Hematopoietic multipotent progenitor cell treated with erythropoietin and hydrocortisone succinate and interleukin-3 and kit ligand, for 6 days (in vitro differentiated cells): ENCODE results near the gene TSPAN2.

ENCODE experiments used
- DNase-seq: peaks from one replicate; pipeline ENCODE4 v3.0.0-alpha.2; 2015

The TSPAN2 gene

DNA sequence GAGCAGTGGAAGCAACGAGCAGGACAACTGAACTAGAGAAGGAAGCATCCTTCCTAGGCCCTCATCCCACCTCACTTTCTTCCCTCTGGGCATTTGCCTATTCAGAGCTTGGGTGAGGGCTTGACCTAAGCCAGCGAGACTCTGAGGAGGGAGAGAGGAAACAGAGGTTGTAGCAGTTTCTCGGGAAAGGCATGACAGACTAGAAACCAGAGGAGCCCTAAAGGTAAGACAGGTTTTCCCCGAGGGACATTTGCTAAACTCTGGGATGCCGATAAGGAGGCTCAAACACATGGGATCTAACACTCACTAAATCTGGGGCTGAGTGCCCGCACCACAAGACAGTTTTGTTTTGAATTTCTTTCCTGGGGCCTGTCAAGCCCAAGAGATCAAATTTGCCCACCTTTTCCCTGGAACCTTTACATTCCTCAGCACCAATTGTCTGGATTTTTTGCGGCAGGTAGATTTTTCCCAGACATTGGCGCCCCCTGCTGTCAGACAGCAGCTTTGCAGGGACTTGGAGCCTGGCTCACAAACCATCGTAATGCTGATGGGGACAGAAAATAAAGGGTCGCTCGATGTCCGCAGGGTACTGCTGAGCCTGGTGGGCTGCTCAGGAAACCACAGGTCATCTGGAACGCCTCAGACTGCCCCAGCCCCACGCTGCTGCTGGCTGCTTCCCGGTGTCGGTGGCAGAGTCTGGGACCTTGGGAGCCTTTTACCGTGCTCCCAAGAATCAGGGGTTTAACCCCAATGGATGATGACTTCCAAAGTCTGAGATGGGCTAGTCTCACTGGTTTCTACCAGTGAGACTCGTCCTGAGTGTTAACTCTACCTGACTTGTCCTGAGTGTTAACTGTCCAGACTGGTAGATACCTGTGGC lies 23.4 kb upstream of the TSPAN2 start:
- peak; percentile 52 for DNase-seq

GRCh38 chr1:115107516-115108260 lies 18.4 kb upstream of the TSPAN2 start:
- DNase-seq = peak; percentile 77

GRCh38 chr1:115105831-115106230 lies 16.5 kb upstream of the TSPAN2 start:
- peak; percentile 39 for DNase-seq

GRCh38 chr1:115099693-115100050 lies 10.4 kb upstream of the TSPAN2 start:
- no peak for DNase-seq

DNA sequence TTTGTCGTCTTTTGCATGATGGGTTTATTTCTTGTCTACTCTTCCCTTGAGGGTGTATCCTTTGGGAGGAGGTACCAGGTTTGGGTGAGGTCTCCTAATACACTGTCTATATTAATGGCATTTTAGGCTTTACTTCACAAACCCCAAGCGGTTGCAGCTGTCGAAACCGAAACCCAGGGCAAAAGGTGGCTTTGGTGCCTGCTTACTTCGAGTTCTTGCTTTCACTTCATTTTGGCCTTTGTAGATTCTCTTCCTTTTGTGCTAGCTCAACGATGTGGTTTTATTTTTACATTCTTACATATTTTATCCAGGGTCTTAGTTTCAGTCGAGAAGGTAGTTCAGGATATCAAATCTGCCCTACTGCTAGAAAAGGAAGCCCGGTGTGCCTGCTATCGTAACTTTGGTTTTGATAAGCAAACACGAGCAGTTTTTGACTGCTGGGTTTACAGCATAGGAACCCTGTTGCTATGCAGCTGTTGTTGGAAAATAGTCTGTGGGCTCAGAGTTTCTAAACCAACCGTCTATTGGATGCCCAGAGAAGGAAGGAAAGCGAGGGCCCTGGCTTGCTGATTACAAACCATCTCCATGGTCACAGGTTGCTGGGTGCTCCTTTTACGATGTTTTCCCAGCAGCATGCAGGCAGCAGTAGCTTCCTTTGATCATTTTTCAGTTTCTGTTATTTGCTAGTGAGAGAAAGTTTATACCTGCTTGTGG lies 9.8 kb upstream of the TSPAN2 start:
- peak; percentile 89 for DNase-seq

DNA sequence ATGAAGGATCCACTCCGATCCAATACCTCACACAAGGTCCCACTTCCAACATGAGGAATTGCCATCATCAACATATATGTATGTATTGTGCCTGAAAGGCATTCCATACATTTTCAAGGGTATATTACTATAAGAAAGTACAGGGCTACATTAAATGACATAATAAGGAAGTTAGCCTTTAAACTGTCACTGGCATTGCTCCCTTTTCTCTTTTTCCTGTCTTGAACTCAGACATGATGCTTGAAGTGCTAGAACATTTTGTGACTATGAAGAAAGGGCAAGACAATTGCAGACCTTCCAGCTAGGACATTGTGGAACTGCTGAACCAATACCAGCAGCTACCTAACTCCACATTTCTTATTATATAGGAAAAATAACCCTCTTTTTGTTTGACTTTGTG lies 2.9 kb upstream of the TSPAN2 start:
- peak; percentile 23 for DNase-seq

GRCh38 chr1:115091572-115091971 lies 2.3 kb upstream of the TSPAN2 start:
- DNase-seq = peak; percentile 46

GRCh38 chr1:115090956-115091355 lies 1.7 kb upstream of the TSPAN2 start:
- no peak for DNase-seq

DNA sequence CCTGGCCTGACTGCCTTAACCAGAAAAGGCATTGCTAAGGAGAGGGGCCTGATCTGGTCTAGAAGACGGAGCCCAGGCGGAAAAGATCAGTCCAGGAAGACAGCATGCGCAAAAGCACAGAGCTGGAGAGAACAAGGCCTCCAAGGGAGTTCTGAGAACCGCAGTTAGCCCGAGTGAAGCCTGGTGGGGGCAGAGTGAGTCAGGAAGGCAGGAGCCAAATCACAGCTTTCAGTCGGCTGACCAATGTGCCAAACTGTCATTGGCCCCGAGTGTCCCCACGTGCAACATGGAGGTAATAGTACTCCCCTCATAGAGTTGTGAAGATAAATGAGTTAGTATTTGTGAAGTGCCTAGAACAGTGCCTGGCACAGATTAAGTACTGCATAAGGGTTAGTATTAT lies 1.2 kb upstream of the TSPAN2 start:
- no peak for DNase-seq

DNA sequence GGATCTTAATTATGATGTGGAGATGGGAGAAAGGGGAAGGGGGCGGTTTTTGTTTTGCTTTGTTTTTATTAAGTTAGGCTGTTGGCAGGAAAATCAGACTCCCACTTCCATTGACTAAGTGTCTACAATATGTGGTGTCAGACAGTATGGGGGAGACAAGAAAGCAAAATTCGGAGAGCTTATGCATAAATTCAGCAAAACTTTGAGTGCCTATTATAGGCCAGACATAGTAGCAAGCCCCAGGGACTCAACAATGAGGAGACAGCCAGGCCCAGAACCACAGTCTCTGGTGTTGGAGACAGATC lies 835 bp upstream of the TSPAN2 start:
- DNase-seq = no peak

DNA sequence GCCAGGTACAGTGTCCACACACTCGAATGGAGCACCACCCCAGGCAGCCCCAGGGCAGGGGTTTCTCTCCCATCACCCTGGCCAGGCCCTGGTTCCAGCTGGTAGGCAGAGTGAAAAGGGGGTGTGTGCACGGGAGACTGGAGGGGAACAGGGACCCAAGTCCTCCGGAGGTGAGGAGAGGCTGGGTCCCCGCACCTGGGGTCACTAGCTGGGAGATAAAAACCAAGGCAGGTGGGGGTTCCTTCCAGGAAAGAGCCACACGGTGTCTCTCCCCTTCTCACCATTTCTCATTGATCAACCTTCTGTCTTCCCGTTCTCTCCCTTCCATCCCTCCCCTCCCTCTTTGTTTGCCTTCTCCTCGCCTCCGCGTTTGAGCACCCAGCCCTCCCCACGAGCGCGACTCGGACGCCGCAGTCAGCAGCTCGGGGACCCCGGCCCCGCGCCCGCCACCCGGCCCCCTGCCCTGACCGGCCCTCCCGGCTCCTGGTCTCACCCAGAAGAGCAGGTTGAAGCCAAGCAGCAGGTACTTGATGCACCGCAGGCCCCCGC lies 358 bp downstream of the TSPAN2 start:
- DNase-seq = no peak

GRCh38 chr1:115088115-115088778 lies 1.1 kb downstream of the TSPAN2 start:
- no peak for DNase-seq

- no peak for DNase-seq
These were observed 3.0 kb downstream of the TSPAN2 start for GRCh38 chr1:115086176-115086830.

DNA sequence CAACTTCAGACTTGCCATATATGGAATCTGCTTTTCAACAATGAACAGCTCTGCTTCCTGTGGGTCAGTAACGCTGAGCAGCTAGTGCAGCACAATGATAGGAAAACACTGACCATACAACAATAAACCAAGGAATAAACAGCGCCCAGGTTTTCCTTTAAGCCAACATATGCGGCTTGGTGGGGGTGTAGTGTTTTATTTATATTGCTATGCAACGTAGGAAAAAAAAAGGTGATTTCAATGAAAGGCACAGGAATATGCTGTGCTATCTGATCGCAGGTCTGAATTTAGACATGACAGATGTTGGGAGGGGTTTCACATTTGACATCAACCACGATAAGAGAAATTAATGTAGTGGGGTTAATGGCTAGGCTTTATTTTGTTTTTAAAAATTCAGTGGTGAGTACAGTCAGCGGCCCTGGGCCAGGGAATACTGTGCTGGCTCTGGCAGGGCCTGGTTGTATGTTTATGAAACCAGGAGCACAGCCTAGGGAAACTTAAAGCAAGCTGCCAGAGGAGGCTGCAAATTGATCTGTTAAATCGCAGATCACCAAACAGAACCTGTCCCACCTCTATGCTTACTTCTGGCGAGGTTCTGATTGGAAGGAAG lies 4.3 kb downstream of the TSPAN2 start:
- peak; percentile 18 for DNase-seq

DNA sequence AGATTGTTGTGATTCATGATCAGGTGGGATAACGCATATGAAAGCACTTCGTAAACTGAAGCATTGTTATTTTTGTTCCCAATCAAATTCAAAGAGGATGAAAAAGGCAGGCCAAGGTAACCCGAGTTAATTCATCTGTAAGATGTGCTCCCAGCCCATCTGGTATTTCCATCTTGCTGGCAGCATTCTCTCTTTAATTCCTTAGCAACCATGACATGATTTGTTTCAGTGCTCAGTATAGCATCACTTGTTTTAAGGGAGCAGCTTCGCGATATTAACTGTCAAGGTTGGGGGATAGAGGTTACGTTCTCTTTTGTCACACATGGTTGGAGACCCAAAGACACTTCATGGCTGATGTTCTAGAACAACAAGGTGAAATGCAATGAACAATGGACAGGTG lies 6.4 kb downstream of the TSPAN2 start:
- no peak for DNase-seq

GRCh38 chr1:115078708-115079107 lies 10.6 kb downstream of the TSPAN2 start:
- DNase-seq = no peak

- no peak for DNase-seq
These were observed 11.3 kb downstream of the TSPAN2 start for GRCh38 chr1:115077984-115078330.

DNA sequence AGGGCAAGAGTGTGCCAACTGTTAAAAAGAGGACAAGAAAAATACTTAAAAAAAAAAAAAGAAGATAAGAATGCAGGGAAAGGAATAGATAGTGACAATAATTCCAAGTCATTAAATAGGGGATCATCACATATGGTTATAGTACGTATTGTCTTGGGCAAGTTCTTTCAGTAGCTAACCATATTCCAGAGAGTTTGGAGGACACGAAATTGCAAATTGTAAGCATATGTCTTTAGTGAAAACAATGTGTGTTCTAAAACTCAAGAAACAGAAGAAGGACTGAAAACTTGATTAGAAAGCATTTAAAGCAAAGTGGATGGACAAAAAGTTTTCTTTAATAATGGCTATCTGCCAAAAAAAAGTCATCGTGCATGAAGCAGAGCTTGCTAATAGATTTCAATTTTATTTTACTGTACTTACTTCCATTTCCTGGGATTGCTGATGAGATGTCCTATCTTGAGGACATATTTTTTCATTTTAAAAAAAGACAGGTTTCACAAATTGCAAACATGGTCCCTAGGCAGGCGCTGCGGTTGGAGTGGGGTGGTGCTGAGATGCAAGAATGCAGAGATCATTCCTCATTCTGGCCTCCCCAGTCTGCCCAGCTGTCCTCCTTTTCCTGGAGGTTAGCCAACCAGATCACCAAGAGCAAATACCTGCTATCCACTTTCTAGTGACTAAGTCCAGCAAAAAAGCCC lies 11.9 kb downstream of the TSPAN2 start:
- no peak for DNase-seq

DNA sequence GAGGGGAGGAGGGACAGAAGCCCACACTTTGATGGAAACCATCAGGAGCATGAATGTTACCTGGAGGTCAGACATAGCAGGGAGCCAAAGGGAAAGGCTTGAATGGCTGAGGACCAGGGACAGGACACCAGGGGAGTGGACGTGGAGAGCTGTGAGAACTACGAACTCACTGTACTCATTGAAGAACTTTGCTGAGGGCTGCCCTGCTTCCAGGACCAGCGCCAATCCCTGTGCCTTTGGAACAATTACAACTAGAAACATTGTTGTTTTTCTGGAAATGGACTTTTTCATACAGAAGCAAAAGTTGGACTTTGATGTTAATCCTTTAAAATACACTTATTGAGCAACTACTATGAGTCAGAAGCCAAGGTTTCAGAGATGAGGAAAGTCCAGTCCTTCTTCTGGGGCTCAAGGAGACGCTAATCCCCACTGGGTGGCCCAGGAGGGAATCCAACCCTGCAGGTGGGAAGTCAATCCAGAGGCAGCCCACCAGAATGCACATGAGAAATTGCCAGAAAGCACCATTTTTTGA lies 12.9 kb downstream of the TSPAN2 start:
- DNase-seq = no peak

- DNase-seq = no peak
These were observed 14.3 kb downstream of the TSPAN2 start for GRCh38 chr1:115074839-115075534.
